Endothelial cell (in vitro differentiated cells): Measurements from ENCODE around the gene TAAR2. TPM values are rescaled to one million over a fixed set of nuclear protein-coding genes. Genes with fewer than 3 reads are reported as not detected.

Experiments used
- DNase-seq: peaks from one replicate; pipeline ENCODE4 v3.0.0; 2021; ENCODE audit warnings: low spot score
- H3K27ac Mint-ChIP-seq: one replicate; pipeline ENCODE4 v1.8.0; 2021; ENCODE audit warnings: mixed read lengths, inconsistent platforms; ENCODE audit not compliant: unreplicated experiment
- H3K27me3 Mint-ChIP-seq: one replicate; pipeline ENCODE4 v1.8.0; 2021; ENCODE audit warnings: mild to moderate bottlenecking, moderate library complexity, mixed read lengths, inconsistent platforms; ENCODE audit not compliant: unreplicated experiment
- H3K36me3 Mint-ChIP-seq: one replicate; pipeline ENCODE4 v1.8.0; 2021; ENCODE audit warnings: mild to moderate bottlenecking, low read depth, mixed read lengths, inconsistent platforms; ENCODE audit not compliant: unreplicated experiment
- H3K4me1 Mint-ChIP-seq: one replicate; pipeline ENCODE4 v1.8.0; 2021; ENCODE audit warnings: mild to moderate bottlenecking, mixed read lengths, inconsistent platforms; ENCODE audit not compliant: unreplicated experiment
- H3K4me3 Mint-ChIP-seq: one replicate; pipeline ENCODE4 v1.8.0; 2021; ENCODE audit warnings: mild to moderate bottlenecking, mixed read lengths, inconsistent platforms; ENCODE audit not compliant: unreplicated experiment
- H3K9me3 Mint-ChIP-seq: one replicate; pipeline ENCODE4 v1.8.0; 2021; ENCODE audit warnings: mixed read lengths, inconsistent platforms; ENCODE audit not compliant: unreplicated experiment
- total RNA-seq: library from RNA; stranded (reverse); fragmentation: NEBNext Ultra II Directional; extraction: Animal tissue kit (Norgen Biotek cat#: 25700); gene quantifications from one replicate; pipeline ENCODE4 v1.2.1, GENCODE V29; 2021; ENCODE audit not compliant: unreplicated experiment
- TF ChIP-seq, protein P1 (sequence below): fragments of 200-600 bp; sonication (generic); IDR thresholded peaks from one replicate; pipeline ENCODE4 v1.5.0; 2021; ENCODE audit warnings: antibody characterized with exemption; ENCODE audit not compliant: unreplicated experiment

TAAR2 gene
- total RNA-seq, 1 donor from 2014 or later, result not detected

DNA sequence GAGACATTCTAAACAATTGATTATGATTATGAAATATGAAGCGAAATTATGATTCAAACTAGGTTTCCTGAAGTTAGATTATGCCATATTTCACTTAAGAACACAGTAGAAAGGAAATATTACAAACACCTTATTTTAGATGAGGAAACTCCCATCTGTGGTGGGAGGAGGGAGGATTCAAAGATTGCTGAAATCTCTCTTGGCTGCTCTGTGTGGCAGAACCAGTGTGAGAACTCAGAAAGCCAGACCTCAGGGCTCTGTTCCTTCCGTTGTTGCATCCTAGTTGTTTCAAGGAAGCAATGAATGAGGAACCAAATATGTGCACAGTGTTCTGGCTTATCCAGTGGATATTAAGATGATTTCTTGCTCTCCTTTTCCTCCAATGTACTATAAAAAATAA, 36.7 kb downstream of the TAAR2 start:
- Mint-ChIP-seq H3K4me3 (no peak overlapping the region), H3K9me3 (no peaks in the 10 kb centered on the region), H3K36me3 (no peaks in the 10 kb centered on the region), H3K27me3 (peaks cover 1% of the 10 kb centered on the region), H3K4me1 (no peaks in the 10 kb centered on the region), H3K27ac (no peak overlapping the region)
- no peak for DNase-seq
- TF ChIP-seq, protein P1, sequence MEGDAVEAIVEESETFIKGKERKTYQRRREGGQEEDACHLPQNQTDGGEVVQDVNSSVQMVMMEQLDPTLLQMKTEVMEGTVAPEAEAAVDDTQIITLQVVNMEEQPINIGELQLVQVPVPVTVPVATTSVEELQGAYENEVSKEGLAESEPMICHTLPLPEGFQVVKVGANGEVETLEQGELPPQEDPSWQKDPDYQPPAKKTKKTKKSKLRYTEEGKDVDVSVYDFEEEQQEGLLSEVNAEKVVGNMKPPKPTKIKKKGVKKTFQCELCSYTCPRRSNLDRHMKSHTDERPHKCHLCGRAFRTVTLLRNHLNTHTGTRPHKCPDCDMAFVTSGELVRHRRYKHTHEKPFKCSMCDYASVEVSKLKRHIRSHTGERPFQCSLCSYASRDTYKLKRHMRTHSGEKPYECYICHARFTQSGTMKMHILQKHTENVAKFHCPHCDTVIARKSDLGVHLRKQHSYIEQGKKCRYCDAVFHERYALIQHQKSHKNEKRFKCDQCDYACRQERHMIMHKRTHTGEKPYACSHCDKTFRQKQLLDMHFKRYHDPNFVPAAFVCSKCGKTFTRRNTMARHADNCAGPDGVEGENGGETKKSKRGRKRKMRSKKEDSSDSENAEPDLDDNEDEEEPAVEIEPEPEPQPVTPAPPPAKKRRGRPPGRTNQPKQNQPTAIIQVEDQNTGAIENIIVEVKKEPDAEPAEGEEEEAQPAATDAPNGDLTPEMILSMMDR, result no peak

DNA sequence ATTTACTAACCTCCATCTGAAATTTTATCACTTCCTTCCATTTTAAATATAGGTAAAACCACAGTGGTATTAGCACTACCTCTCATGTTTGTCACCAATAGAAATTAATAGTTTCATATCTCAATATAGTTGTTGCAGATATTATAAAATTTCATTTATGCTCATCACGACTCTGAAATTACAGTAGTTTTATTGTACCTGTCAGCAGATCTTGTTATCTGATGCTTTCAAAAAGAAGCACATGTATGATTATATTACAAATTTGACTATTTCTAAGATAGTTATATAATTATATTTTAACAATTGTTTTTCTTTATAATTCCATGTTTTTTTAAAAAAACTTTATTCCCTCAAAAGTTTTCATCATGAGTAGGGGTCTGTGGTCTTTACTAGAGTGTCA, 39.4 kb downstream of the TAAR2 start:
- Mint-ChIP-seq H3K36me3 (no peaks in the 10 kb centered on the region), H3K4me3 (no peak overlapping the region), H3K4me1 (no peaks in the 10 kb centered on the region), H3K27me3 (peaks cover 1% of the 10 kb centered on the region), H3K27ac (no peak overlapping the region), H3K9me3 (no peaks in the 10 kb centered on the region)
- TF ChIP-seq, protein P1, result no peak
- no peak for DNase-seq

DNA sequence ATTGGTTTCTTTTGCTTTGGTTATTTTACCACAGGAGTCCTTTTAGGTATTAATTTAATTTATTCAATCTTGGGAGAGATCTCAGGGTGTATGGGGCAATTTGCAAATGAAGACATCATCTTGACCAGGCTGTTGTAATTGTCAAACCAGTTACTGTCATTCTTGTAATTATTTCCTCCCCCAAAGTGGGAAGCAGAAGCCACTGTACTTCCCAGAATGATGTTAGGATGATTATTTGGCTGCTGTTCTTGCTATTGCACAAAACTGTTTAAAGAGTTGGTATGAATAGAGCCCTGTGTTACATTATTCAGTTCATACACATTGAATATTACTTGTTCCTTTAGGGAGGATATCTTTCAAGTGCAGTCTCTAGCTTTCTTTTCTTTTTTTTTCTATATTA, 52.3 kb downstream of the TAAR2 start:
- DNase-seq, result no peak
- H3K36me3 Mint-ChIP-seq, result no peaks in the 10 kb centered on the region
- H3K4me3 Mint-ChIP-seq, result no peak overlapping the region
- no peaks in the 10 kb centered on the region for H3K9me3 Mint-ChIP-seq
- H3K4me1 Mint-ChIP-seq, result no peaks in the 10 kb centered on the region
- TF ChIP-seq, protein P1, result no peak
- no peaks in the 10 kb centered on the region for H3K27me3 Mint-ChIP-seq
- H3K27ac Mint-ChIP-seq, result no peak overlapping the region

DNA sequence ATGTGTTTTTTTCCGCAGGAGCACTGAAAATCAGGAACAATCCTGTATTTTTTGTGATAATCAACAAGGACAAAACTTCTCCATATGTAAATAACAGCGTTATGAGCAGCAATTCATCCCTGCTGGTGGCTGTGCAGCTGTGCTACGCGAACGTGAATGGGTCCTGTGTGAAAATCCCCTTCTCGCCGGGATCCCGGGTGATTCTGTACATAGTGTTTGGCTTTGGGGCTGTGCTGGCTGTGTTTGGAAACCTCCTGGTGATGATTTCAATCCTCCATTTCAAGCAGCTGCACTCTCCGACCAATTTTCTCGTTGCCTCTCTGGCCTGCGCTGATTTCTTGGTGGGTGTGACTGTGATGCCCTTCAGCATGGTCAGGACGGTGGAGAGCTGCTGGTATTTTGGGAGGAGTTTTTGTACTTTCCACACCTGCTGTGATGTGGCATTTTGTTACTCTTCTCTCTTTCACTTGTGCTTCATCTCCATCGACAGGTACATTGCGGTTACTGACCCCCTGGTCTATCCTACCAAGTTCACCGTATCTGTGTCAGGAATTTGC, 53.8 kb downstream of the TAAR2 start, which contains the start of gene TAAR6:
TSS of gene TAAR6 (plus strand) at position 102 of the 557 bp plus-strand sequence. CDS start at position 102, 0 bp downstream.
- Mint-ChIP-seq H3K9me3 (no peaks in the 10 kb centered on the region), H3K4me3 (no peak within 1 kb of the TSS), H3K27ac (no peak within 1 kb of the TSS), H3K36me3 (no peaks in the 10 kb centered on the region), H3K4me1 (no peaks in the 10 kb centered on the region), H3K27me3 (no peaks in the 10 kb centered on the region)
- DNase-seq, result no peak
- TF ChIP-seq, protein P1, result no peak

DNA sequence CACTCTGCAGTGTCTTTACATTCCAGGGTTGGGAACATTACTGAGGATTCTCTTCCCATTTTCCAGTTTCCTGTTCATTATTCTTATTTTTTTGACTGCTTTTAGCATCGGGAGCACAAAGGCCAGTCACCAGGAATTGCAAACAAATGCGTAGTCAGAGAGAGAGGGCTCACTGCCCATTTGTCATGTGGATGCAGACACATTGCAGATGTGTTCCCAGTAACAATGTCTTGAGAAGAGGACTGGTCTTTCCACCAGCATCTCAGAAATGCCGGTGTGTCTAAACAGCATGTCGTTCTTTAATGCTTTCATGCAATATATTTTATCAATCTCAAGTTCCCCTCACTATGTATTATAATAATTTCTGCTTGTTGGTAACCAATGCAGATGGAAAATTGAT, 54.9 kb downstream of the TAAR2 start:
- TF ChIP-seq, protein P1, result no peak
- DNase-seq, result no peak
- H3K36me3 Mint-ChIP-seq, result no peaks in the 10 kb centered on the region
- no peaks in the 10 kb centered on the region for H3K9me3 Mint-ChIP-seq
- no peaks in the 10 kb centered on the region for H3K4me1 Mint-ChIP-seq
- H3K27me3 Mint-ChIP-seq, result no peaks in the 10 kb centered on the region
- no peak overlapping the region for H3K4me3 Mint-ChIP-seq
- no peak overlapping the region for H3K27ac Mint-ChIP-seq
